Jurkat, Clone E6-1 (cell line): ENCODE results near the gene PILRB.
"Not testable (repeated sequence)": the region's sequence is repeated elsewhere in the genome, so short reads cannot be mapped to it uniquely, and the experiment has no call there.

Experiments used
- DNase-seq: peaks from one replicate; pipeline ENCODE4 v3.0.0-alpha.2; 2011; ENCODE audit warnings: low read depth, low spot score
- H3K4me3 ChIP-seq: 2 replicates; pipeline ENCODE4 v1.5.1; 2011; ENCODE audit warnings: mild to moderate bottlenecking, low read length, control low read depth, moderate library complexity

PILRB gene

DNA sequence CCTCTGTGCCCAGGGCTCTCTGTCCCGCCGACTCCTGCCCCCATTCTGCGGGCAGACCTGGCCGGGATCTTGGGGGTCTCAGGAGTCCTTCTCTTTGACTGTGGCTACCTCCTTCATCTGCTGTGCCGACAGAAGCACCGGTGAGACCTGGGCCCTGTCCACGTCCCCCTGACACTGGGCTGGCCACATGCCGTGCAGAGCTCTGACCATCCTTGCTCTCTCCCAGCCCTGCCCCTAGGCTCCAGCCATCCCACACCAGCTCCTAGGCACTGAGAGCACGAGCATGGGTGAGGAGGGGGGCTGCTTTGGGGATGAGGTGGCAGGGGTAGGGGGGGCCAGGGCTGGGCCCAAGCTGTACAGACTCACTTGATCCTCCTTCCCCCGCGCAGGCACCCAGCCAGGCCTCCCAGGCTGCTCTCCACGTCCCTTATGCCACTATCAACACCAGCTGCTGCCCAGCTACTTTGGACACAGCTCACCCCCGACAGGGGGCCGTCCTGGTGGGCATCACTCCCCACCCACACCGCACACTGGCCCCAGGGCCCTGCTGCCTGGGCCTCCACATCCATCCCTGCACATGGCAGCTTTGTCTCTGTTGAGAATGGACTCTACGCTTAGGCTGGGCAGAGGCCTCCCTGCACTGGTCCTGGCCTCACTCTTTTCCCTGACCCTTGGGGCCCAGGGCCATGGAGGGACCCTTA lies 4.8 kb upstream of the PILRB start:
- no peak overlapping the region for H3K4me3 ChIP-seq
- no peak for DNase-seq

DNA sequence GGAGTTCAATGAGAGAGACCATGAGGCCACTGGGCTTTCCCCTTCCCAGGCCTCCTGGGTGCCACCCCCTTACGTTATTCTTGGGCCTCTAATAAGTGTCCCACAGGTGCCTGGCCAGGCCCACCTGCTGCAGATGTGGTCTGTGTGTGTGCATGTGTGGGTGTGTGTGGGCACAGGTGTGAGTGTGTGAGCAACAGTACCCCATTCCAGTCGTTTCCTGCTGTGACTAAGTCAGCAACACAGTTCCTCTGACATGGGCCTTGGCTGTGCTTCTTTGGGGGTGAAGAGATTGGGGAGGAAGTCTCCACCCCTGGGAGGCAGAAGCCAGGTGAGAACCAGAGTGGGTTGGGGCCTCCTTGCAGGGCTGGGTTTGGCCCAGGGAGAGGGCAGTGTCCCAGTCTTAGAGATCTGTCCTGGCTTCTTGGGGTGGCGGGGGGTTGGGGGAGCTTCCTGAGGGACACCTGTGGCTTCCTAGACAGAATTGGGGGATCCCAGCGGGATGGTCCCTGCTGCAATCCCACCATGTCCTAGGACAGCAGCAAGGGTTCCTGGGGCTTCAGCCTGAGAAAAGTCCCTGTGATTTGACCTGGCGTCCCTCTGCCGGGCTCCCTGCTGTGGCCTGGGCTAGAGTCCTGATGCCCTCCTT lies 4.1 kb upstream of the PILRB start:
- peak; percentile 35 for DNase-seq

DNA sequence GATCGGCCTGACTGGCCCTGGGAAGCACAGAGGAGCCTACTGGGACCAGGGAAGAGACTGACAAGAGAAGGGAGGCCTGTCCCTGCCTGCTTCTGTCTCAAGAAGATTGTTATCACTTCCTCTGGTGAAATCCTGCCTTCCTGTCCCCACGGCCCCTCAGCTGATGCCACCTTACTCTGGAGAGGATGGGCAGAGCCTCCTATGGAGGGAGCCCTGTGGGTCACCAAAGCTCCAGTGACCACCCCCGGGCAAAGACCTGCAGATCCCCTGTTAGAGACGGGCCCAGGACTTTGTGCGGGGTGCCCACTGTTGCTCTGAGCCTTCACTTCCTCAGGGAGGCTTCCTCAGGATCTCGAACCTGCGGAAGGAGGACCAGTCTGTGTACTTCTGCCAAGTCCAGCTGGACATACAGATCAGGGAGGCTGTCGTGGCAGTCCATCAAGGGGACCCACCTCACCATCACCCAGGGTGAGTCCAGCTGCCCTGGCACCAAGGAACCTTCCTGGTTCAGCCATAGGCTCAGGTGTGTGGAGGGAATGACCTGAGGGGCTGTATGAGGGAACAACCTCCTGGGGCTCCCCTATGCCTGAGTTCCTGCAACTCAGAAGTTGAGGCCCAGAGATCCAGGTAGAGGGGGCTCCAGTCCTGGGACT lies 1.4 kb upstream of the PILRB start:
- no peak overlapping the region for H3K4me3 ChIP-seq
- no peak for DNase-seq

More for the DNA sequence above, 4.1 kb upstream of the PILRB start:
- no peak overlapping the region for H3K4me3 ChIP-seq

DNA sequence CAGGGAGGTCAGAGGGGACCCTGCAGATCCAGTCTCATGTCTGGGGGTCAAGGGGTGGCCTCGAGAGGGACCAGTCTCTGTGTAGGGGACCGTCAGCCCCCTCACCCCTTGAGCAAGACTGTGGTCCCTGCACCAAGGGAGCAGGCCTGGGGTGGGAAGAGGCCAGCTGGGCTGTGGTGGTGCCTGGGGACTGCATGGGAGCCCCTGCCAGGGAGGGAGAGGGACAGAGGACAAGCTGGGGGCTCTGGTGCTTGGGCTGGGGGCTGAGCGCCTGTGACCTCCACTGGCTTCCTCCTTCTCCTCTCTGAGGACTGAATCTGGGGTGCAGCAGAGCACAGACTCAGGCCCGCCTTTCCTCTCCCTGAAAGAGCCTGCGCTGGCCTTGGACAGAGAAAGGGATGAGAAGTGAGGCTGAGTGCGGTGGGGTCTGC lies 771 bp upstream of the PILRB start:
- H3K4me3 ChIP-seq = no peak overlapping the region
- DNase-seq = no peak

DNA sequence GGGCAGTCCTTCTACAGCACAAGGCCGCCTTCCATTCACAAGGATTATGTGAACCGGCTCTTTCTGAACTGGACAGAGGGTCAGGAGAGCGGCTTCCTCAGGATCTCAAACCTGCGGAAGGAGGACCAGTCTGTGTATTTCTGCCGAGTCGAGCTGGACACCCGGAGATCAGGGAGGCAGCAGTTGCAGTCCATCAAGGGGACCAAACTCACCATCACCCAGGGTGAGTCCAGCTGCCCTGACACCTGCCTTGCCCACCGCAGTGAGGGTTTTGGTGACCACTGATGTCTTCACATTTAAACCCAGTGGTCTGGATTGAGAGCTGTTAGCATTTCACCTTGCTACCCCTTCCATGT lies 918 bp downstream of the PILRB start:
- H3K4me3 ChIP-seq = no peak overlapping the region
- DNase-seq = no peak

DNA sequence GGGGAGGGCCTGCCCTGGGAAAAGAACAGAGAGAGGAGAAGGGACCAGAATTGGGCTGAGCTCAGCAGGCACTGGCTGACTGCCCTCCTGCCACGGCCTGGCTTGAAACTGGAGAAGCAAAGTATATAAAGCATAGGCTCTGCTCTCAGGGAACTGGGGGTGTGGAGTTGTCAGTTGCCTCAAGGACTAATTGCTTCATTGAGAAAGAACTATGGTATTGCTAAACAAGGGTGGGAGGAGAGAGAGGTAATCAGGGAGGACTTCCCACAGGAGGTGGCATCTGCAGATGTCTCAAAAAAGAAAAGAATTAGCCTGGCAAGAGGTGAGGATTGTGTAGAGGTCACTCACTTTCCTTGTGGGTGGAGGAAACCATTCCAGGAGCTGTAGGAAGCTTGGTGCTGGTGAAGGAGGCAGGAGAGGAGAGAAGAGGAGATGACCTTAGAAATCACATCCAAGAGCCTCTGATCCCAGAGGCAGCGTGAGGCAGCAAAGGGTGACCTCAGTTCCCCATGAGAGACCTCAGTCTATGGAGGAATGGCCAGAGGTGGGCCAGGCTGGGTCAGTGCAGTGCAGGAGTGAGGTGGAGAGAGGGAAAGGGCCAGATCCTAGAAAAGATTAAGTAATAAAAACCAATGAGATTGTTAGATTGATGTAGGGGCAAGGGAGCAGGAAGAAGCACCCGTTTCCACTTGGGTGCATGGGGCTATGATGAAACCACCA lies 2.4 kb downstream of the PILRB start:
- no peak for DNase-seq

DNA sequence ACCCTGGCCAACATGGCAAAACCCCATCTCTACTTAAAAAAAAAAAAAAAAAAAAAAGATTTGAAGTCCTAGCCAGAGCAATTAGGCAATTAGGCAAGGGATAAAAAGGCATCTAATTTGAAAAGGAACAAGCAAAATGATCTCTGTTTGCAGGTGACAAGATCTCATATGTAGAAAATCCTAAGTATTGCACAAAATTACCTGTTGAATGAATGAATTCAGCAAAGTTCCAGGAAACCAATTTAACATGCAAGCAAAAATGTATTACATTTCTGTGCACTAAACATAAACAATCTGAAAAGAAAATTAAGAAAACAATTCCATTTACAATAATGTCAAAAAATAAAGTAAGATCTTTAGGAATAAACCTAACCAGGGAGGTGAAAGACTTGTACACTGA lies 5.2 kb downstream of the PILRB start:
- no peak for DNase-seq
- no peak overlapping the region for H3K4me3 ChIP-seq

More for the DNA sequence above, 2.4 kb downstream of the PILRB start:
- no peak overlapping the region for H3K4me3 ChIP-seq

DNA sequence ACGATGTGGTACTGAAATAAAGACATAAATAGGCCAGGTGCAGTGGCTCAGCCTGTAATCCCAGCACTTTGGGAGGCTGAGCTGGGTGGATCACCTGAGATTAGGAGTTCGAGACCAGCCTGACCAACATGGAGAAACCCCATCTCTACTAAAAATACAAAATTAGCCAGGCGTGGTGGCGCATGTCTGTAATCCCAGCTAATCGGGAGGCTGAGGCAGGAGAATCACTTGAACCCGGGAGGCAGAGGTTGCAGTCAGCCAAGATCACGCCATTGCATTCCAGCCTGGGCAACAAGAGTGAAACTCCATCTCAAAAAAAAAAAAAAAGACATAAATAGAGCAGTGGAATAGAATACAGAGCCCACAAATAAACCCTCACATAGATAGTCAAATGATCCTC lies 5.9 kb downstream of the PILRB start:
- not testable (repeated sequence) for DNase-seq

DNA sequence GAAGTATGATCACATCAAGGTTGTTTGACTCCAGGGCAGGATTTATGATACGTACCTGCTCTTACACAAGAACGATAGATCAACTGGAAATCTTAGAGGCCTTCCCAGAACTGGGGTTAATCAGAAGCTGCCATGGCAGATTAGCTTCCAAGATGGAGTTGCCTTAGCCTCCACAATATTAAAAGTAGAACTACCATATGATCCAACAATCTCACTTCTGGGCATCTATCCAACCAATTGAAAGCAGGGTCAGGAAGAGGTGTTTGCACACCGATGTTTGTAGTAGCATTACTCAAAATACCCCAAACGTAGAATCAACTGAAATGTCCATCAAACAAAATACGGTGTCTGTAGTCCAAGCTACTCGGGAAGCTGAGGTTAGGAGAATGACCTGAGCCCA lies 6.6 kb downstream of the PILRB start:
- no peak overlapping the region for H3K4me3 ChIP-seq
- no peak for DNase-seq

More for the DNA sequence above, 5.9 kb downstream of the PILRB start:
- not testable (repeated sequence) for H3K4me3 ChIP-seq

DNA sequence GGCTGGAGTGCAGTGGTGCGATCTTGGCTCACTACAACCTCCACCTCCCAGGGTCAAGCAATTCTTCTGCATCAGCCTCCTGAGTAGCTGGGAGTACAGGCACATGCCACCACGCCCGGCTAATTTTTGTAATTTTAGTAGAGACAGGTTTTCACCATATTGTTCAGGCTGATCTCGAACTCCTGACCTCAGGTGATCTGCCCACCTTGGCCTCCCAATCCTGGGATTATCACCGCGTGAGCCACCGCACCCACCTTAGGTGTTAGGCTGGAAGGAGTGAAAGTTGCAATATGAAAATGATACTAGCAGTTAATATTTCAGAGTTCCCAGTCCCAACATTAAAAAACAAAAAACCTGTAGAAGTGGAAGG lies 8.1 kb downstream of the PILRB start:
- not testable (repeated sequence) for H3K4me3 ChIP-seq, DNase-seq

DNA sequence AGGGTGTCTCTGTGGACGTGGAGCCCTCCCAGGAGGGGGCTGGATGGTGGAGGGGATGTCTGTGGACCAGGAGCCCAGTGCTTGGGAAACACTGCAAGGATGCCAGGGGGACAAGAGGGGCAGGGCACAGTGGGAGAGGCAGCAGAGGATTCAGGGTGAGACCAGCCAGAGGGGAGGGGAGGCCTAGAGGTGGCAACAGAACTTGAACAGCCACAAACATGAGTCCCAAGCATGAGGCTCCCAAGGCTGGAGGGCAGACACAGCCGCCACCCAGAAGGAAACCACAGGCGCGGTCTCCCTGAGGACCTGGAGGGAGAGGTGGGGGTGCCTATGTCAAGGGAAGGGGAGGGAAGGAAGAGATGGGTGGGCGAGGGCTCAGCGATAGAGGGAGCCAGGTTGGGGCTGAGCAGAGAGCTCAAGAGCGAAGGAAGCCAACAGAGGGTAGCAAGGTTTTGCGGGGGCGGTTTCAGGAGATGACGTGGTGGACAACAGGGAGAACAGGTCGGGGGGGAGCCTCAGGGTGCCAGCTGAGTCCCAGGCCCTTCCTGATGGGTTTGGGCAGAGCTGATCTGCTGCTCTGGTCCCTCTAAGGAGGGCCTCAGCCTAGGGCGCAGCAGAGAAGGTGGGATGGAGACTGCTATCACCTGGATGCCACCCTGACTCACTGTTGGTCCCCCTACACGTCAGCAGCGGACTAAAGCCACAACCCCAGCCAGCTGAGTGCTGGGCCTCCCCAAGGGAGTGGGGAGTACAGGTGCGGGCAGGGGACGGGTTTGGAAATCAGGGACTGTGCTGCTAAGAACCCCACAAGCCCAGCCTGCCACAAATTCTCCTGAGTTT lies 8.7 kb downstream of the PILRB start:
- no peak for DNase-seq
- H3K4me3 ChIP-seq = no peak overlapping the region

DNA sequence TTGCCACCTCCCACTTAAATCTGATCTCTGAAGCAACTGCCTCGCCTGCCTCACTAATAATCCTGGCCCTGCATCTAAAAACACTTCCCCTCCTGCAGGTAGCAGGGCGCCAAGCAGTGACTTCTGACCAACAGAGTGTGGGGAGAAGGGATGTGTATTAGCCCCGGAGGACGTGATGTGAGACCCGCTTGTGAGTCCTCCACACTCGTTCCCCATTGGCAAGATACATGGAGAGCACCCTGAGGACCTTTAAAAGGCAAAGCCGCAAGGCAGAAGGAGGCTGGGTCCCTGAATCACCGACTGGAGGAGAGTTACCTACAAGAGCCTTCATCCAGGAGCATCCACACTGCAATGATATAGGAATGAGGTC lies 9.3 kb downstream of the PILRB start:
- no peak overlapping the region for H3K4me3 ChIP-seq
- no peak for DNase-seq

DNA sequence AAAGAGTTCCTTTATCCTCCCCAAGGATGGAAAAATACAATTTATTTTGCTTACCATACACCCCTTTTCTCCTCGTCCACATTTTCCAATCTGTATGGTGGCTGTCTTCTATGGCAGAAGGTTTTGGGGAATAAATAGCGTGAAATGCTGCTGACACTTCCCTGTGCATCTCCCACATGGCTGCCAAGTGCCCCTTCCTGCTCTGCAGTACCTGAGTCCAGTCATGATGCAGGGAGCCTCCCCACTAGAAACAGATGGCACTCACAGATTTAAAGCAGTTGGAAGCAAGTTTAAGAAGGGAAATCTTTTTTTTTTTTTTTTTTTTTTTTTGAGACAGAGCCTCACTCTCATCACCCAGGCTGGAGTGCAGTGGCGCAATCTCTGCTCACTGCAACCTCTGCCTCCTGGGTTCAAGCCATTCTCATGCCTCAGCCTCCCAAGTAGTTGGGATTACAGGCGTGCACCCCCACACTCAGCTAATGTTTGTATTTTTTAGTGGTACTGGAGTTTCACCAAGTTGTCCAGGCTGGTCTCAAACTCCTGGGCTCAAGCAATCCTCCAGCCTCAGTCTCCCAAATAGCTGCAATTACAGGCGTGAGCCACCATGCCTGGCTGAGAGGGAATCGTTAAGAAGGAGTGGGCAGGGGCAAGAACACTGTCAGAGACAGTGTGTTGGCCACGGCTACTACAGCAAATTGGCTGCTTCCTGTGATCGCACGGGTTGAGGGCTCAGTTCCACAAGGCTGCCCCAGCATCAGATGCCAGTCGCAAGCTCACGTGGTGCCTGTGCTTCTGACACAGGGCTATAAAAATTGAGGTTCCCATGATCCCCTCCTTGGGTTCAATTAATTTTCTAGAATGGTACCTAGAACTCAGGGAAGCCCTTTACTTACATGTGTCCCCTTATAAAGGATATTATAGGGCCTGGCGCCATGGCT lies 10.0 kb downstream of the PILRB start:
- DNase-seq = no peak
- no peak overlapping the region for H3K4me3 ChIP-seq

DNA sequence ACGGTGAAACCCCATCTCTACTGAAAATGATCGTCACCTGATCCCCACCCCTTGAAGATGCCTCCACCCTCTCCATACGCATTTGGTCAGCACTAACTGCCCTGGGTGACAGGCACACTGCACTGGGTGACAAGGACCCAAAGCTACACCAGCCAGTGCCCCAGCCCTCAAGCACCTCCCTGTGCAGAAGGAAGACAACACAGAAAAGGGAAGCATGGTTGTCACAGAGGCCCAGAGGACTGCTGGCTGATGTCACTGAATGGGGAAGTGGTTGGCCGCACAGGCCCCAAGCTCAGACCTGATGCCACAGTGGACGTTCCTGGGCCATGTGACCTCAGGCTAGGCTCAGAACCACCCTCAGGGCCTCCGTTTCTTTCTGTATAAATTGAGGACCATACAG lies 11.2 kb downstream of the PILRB start:
- H3K4me3 ChIP-seq = no peak overlapping the region
- DNase-seq = no peak

DNA sequence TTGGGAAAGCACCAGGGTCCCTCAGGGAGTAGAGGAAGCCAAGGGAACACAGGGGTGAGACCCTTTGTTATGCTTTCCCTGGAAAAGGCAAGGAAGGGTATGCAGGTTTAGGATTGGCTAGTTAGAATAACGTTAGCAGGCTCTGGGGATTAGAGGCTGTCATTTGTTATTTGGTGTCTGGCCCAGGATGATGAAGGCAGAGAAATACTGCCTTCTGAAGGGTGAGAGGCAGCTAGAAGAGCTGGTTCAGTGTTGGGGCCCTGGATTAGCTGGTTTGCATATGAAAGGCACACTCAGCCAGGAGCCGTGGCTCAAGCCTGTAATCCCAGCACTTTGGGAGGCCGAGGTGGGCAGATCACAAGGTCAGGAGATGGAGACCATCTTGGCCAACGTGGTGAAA lies 12.4 kb downstream of the PILRB start:
- no peak for DNase-seq
- H3K4me3 ChIP-seq = no peak overlapping the region

DNA sequence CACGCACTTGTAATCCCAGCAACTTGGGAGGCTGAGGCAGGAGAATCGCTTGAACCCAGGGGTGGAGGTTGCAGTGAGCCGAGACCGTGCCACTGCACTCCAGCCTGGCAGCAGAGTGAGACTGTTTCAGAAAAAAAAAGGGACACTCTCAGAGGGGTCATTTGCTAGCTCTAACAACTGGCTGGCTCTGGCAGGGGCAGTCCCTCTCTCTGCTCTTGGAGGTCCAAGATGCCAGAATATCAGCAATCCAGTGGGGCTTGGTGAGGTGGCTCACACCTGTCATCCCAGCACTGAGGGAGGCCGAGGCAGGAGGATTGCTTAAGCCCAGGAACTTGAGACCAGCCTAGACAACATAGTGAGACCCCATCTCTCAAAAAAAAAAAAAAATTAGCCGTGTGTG lies 12.8 kb downstream of the PILRB start:
- no peak for DNase-seq
- no peak overlapping the region for H3K4me3 ChIP-seq

DNA sequence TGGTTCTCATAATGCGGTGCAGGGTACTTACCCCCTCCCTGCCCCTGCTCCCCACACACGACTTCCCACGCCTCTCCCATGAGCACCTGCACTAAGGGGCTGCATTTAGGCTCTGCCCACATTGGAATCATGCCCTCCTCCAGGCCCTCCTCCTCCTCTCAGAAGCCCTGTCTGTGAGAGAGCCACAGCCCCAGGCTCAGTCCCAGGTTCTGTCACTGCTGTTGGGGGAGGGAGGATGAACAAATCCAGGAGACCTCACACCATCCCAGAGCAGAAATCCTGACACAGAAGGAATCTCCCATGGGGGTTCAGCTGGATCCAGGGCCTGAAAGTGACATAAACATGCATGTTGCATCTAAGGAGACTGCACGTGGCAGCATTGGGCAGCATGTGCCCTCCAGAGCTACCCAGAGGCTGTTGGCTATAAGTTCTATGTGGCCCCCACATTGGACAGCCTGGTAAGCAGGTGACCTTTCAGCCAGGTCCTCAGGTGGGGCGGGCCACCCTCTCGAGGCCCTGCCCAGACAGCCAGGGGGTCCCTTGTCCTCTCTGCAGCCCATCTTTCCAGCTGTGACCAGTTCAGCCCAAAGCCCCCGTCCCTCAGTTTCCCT lies 13.7 kb downstream of the PILRB start:
- no peak for DNase-seq
- H3K4me3 ChIP-seq = no peak overlapping the region

DNA sequence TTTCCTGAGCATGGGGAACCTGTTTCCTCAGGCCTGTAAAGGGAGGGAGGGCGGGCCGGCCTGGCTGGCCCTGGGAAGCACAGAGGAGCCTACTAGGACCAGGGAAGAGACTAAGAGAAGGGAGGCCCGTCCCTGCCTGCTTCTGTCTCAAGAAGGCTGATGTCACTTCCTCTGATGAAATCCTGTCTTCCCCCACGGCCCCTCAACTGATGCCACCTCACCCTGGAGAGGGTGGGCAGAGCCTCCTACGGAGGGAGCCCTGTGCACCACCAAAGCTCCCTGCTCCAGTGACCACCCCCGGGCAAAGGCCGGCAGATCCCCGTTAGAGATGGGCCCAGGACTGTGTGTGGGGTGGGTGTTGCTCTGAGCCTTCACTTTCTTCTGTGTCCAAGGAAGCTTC lies 14.3 kb downstream of the PILRB start:
- peak overlapping the region; percentile 36 for H3K4me3 ChIP-seq
- DNase-seq = peak; percentile 60
